ENCODE measurements around the gene RNF114.
"Not testable (repeated sequence)": the region's sequence is repeated elsewhere in the genome, so short reads cannot be mapped to it uniquely, and the experiment has no call there.

RNF114 gene

DNA sequence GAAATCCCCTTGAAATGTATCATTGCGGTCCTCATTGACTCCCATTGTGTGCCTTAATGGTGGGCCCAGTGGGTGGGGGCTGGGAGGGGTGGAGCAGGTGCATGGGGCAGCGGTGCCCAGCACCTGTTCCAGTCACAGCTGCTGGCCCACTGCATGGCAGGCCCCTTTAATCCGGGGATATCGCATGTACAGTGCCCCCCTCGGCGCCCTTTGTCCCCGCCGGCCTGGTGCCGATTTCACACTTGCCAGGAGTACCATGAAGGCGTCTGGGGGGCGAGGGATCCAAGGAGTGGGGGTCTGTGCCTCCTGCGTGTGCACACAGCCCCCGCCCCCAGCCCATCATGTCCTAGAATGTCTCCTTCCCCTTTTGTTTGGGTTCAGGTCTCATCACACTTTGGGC lies 49.4 kb downstream of the RNF114 start:
- no peak for DNase-seq (ENCODE audit: low spot score)

DNA sequence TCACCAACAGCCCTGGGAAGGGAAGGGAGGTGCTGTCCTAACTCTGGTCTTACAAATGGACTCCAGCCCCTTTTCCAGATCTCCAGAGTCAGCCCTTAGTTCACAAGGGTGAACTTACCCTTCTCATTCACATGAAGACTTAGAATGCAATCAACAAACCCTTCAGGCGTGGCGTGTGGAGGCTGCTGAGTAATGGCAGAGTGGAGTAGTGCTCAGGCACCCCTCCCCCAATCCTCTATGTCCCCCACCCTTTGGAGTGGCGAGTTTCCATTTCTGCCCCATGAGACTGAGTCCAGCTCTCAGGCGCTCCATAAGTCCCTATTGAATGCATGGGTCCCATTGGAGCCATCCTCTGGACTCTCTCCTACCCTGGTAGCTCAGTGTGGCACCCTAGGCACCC lies 49.9 kb downstream of the RNF114 start:
- DNase-seq (ENCODE audit: low spot score), result no peak

DNA sequence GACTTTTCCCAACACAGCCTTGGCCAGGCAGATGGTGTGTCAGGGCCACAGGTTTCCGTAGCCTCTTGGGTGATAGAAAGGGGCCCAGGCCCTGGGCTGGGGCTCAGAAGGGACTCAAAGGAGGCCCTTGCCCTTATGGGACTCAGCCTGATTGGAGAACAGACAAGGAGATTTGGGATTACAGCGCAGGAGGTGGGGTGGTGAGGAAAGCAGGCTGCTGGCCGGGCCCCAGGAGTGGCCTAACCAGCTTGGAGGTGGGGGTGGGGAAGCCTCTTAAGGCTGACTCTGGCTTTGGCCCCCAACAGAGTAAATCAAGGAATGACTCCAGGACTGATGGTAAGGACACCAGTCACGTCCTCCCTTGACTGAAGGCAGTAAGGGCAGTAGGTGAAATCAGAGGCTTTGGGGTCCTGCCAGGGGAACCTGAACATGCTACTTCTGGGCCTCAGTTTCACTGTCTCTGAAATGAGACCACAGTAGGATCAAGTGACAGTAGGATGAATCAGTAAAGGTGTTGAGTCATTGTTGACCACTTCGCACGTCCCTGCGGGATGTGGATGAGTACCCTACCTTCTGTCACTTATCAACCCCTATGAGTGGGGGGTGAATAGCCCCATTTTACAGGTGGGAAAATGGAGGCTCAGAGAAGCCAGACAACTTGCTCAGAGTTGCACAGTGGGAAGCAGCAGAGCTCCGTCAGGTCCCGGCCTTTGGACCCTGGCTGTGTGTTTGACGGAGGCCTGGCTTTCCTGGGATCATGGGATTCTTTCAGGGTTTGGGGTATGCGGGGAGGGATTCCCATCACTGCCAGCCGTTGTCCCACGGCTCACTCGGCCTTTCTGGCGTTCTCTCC lies 51.0 kb downstream of the RNF114 start:
- no peak for DNase-seq (ENCODE audit: low spot score)

DNA sequence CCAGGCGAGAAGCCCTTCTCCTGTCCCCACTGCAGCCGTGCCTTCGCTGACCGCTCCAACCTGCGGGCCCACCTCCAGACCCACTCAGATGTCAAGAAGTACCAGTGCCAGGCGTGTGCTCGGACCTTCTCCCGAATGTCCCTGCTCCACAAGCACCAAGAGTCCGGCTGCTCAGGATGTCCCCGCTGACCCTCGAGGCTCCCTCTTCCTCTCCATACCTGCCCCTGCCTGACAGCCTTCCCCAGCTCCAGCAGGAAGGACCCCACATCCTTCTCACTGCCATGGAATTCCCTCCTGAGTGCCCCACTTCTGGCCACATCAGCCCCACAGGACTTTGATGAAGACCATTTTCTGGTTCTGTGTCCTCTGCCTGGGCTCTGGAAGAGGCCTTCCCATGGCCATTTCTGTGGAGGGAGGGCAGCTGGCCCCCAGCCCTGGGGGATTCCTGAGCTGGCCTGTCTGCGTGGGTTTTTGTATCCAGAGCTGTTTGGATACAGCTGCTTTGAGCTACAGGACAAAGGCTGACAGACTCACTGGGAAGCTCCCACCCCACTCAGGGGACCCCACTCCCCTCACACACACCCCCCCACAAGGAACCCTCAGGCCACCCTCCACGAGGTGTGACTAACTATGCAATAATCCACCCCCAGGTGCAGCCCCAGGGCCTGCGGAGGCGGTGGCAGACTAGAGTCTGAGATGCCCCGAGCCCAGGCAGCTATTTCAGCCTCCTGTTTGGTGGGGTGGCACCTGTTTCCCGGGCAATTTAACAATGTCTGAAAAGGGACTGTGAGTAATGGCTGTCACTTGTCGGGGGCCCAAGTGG lies 51.9 kb downstream of the RNF114 start:
- DNase-seq (ENCODE audit: low spot score), result no peak

DNA sequence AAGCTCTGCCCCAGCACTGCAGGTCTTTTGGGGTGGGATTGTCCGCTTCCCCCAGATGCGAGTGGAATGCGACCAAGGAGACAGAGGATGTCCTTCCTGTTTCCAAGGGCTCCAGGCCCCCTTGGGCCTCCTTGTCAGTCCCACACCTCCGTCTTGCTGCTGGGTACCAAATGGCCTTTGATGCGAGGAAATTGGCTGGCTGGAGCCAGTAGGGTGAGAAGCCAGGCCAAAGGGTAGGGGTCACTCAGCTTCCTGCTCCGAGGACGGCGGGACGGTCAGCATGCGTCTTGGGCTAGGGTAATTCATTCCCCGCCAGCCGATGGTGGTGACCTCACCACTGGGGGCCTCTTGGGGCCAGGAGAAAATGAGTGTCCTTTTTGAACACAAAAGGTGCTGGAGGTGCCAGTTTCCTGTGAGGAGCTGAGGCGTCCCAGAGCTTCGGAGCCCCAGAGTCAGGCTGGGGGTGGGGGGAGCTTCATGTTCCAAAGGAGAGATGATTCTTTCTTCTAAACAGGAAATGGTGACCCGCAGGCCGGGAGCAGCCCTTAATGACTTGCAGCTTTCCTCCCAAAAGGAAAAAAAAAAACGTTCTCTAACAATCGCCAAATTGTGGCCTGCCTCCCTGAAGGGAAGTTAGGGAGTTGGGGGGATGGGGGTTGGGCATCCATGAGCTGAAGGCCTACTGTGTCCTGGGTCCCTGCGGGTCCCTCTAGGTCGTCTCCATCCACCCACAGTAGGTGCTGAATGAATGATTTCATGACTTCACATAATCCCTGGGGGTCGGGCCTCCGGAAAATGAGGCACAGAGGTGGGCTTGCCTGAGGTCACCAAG lies 53.3 kb downstream of the RNF114 start:
- no peak for DNase-seq (ENCODE audit: low spot score)

DNA sequence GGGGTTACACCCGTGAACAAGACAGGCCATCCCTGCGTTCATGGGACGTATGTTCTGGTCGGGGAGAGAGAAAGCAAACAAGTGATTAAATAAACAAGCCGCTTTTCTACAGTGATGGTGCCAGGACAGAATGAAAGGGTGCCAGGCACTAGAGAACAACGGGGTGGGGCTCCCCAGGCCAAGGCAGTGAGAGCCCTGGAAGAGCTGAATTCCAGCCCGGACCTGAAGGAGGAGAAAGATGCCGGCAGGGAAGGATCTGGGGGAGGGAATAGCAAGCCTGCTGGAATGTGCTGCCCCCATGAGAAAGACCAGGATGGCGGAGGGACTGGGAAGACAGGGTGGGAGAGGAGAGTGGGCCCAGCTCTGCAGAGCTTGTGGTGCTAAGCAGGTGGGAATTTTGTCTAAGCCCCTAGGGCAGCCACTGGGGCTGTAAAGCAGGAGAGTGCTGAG lies 54.1 kb downstream of the RNF114 start:
- no peak for DNase-seq (ENCODE audit: low spot score)

DNA sequence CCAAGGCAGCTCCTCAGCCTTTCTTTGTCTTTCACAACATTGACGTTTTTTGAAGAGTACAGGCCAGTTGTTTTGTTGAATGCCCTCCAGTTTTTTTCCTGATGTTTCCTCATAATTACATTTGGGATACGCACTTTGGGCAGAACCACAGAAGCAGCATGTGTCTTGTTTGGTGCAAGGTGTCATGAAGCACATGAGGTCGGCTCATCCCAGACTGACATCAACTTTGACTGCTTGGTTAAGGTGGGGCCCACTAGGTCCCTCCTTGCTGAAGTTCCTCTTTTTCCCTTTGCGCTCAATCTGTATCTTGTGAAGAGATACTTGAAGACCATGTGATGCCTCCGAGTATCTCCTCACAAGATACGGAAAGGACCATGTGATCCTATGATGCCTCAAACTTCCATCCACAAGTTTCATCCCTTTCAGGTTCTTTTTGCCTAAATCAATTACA lies 57.1 kb downstream of the RNF114 start:
- no peak for DNase-seq (ENCODE audit: low spot score)

DNA sequence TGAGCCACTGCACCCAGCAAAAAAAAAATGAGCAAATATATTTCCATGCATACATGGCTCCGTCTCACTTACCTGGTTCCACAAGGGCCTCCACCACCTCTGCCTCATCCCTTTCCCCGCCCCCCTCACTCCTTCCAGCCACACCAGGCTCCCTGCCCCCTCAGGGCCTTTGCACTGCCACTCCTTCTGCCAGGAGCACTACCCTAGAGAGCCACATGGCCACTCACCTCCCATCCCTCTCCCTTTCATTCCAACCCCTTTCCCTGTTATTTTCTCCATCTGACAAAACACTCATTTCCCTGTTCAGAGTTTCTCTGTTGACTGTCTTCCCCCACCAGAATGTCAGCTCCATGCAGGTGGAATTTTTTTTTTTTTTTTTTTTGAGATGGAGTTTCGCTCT lies 59.4 kb downstream of the RNF114 start:
- no peak for DNase-seq (ENCODE audit: low spot score)

DNA sequence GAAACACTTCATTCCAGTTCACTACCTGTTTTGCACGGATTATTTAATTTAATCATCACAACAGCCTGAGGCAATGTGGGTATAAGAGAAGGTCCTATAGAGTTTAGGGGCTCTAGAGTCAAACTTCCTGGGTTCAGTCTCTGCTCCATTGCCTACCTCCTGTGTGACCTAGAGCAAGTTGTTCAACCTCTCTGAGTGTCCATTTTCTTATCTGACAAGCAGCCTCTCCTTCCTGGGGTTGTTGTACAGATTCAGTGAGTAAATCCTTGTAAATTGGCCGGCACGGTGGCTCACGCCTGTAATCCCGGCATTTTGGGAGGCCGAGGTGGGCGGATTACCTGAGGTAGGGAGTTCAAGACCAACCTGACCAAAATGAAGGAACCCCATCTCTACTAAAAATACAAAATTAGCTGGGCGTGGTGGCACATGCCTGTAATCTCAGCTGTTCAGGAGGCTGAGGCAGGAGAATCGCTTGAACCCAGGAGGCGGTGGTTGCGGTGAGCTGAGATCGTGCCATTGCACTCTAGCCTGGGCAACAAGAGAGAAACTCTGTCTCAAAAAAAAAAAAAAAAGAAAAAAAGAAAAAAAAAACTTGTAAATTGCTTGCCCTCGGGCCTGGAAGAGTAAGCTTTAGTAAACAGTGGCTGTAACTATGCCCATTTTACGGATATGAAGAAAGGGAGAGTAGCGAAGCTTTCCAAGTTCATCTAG lies 62.4 kb downstream of the RNF114 start:
- not testable (repeated sequence) for DNase-seq (ENCODE audit: low spot score)

DNA sequence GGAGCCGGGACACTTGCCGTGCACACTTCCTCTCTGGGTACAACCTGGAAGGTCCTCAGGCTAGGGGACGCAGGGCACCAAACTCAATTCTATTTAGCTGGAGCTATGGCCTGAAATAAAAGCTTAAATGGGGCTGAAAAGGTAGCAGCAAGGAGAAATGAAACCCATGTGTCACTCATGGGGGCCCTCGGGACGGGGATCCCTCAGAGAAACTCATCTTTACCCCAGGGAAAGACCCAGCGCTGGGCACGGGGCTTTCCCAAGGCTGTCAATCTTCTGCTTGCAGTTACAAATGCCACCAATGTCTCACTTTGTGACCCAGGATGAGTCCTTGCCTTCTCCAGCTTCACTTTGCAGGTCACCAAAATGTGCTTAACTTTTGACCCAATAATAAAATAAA lies 63.1 kb downstream of the RNF114 start:
- no peak for DNase-seq (ENCODE audit: low spot score)

DNA sequence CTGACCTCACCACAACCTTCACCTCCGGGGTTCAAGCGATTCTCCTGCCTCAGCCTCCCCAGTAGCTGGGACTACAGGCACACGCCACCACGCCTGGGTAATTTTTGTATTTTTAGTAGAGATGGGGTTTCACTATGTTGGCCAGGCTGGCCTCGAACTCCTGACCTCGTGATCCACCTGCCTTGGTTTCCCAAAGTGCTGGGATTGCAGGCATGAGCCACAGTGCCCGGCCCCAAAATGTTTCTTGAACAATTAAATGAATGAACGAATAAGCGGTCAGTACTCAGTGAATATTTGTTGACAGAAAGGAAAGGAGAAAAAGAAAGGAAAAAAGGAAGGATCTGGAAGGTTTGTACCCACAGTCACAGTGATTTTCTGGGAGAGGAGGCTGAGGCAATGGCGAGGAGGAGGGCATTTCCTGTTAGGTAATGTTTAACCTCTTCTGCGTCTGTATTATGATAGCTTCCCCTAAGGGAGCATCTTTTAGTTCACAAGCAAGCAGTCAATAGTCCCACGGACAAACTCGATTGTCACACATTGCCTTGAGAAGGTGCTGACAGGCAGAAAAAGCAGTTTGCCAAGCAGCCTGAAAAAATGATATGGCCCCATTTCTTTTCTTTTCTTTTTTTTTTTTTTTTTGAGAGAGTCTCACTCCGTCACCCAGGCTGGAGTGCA lies 64.5 kb downstream of the RNF114 start:
- not testable (repeated sequence) for DNase-seq (ENCODE audit: low spot score)

DNA sequence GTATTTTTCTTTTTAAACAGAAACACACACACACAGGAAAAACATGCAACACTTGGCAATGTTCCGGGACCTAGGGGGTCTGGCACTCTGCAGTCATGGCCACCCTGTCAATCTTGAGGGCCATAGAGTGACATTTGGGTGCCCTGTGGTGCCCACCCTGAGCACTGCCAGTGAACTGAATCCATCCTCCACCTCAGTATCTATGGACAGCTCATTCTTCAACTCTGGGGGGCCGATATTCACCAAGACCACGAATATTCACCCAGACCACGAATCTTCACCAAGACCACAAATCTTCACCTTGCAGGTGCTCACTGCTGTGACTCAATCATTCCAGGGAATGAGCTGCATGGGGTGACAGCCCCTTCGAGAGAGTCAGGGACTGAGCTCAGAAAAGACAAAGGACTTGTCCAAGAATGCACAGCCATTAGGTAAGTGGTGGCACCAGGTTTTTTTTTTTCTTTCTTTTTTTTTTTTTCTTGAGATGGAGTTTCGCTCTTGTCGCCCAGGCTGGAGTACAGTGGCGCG lies 65.7 kb downstream of the RNF114 start:
- DNase-seq (ENCODE audit: low spot score), result no peak

DNA sequence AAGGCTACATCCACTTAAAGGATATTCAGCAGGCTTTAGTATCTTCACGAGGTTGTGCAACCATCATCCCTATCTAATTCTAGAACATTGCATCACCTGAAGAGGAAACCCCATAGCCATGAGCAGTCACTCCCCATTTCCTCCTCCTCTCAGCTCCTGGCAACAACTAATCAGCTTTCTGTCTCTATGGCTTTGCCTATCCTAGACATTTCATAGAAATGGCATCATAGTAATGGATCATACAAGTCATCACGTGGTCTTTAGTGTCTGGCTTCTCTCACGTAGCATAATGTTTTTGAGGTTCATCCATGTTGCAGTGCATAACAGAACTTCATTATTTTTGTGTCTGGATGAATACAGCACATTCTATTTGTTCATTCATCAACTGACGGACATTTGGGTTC lies 67.1 kb downstream of the RNF114 start:
- no peak for DNase-seq (ENCODE audit: low spot score)

All from CD4-positive, alpha-beta T cell treated with Interleukin-15 for 4 hours (primary cell).